NCI-H526 treated with DMSO at 0.1 percent for 48 hours (cell line): ENCODE data around the gene NDUFAF8.

Experiments used
- DNase-seq: peaks from one replicate; lab custom pipeline; 2025; lab: John Stamatoyannopoulos, UW

Gene NDUFAF8

GRCh38 chr17:81277421-81277820 lies 38.3 kb downstream of the NDUFAF8 start:
- DNase-seq, result no peak

GRCh38 chr17:81277946-81278693 lies 39.0 kb downstream of the NDUFAF8 start:
- no peak for DNase-seq

DNA sequence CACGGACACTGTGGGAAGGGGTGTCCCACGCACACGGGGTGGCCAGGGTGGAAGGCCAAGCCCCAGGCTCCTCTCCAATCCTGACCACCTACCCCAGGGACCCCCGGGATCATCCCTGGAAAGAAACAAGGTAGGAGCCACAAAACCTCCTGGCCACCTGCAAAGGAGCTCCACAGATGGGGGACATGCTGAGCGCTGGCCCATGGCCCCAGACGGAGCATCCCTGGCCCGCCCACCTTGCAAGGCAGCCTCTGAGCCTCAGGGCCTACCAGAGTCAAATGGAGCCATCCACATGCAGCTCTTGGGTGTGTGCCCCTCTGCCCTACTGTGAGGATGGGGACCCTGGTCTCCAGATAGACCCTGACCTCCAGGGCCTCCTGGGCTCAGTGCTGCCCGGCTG lies 39.7 kb downstream of the NDUFAF8 start:
- DNase-seq, result no peak

- DNase-seq, result no peak
Observed at GRCh38 chr17:81279278-81280275, 40.5 kb downstream of the NDUFAF8 start.

GRCh38 chr17:81280571-81280970 lies 41.5 kb downstream of the NDUFAF8 start:
- no peak for DNase-seq

GRCh38 chr17:81282141-81282540 lies 43.0 kb downstream of the NDUFAF8 start:
- DNase-seq, result no peak

DNA sequence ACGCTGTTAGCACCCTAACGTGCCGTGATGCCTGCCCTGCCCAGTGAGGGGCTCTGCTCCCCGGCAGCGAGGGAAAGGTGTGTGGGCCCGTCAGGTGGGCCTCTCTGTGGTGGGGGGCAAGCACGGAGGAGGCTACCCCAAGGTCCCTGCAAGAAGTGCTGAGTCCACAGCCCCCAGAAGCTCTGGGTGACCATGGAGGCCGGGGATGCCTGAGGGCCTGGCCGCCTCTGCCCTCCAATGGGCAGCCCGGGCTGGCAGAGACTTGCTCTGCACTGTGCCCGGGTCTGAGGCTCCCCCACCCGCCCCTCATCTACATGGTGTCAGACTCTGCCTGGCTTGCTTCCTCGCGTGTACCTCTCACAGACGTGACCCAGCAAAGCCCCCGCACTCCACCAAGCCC lies 43.8 kb downstream of the NDUFAF8 start:
- no peak for DNase-seq

DNA sequence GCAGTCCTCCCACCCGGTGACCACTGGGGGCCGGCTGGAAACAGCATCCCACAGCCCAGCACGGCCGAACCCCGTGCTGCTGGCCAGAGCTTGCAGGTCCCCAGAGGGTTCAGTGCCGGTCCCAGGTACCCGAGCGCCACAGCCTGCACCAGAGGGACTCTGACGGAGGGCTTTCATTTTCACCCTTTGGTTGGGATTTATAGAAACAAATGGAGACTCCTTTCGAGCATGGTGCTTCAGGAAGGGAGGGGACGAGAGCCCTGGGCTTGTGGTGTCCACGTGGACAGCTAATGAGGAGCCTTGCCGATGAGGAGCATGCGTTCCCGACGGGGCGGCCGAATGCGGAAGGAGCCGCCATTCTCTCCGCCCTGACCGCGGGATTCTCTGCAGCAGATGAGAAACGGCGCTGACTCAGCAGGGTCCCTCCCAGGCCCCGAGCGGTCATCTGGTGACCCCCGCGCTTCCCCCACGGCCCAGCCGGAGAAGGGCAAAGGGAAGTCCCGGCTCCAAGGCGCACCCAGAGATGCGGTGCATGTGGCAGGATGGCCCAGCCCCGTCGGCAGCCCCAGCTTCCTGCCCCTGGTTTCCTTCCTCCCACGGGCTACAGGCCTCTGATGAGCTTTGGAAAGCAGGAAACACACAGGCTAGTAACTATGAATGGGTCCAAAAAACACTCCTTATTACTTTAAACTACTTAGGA lies 46.2 kb downstream of the NDUFAF8 start:
- DNase-seq, result no peak

GRCh38 chr17:81285894-81286293 lies 46.8 kb downstream of the NDUFAF8 start:
- DNase-seq, result no peak

GRCh38 chr17:81286491-81287145 lies 47.5 kb downstream of the NDUFAF8 start:
- no peak for DNase-seq

DNA sequence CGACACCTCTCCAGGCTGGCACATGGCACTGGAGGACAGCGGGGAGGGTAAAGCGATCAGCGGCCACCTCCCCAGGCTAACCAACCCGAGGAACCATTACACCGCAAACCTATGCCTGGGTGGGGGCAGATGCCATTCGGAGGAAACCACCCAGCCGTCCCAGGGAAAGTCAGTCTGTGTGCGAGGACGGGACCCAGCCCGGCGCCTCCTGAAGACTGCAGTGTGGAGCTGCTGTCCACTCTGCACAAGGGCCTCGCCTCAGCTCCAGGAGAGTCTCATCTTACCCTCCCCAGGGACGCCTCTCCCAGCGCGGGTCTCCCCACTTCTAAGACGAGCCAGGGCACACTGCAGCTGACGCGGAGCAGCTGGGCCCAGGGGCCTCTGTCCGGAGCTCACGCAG lies 48.0 kb downstream of the NDUFAF8 start:
- no peak for DNase-seq

GRCh38 chr17:81287741-81288430 lies 48.8 kb downstream of the NDUFAF8 start:
- DNase-seq, result no peak

- DNase-seq, result no peak
Observed at GRCh38 chr17:81288715-81289114, 49.6 kb downstream of the NDUFAF8 start.

DNA sequence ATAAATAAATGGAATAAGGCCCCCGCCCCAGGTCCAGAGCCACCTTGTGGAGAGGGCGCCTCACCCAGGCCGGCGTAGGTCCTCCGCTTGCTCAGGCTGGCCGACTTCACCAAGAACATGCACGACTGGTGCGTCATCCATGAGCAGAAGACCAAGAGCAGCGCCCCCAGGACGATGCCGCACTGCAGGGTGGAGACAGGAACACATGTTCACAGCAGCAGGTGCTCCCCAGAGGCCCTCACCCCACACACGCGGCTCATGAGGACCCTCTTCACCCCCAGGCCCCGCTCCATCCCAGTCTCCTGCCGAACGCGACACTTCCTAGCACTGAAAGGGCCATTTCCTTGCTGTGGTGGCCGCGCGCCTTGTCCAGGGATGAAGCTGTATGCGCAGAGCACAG lies 50.5 kb downstream of the NDUFAF8 start:
- no peak for DNase-seq

- no peak for DNase-seq
Observed at GRCh38 chr17:81290230-81290629, 51.1 kb downstream of the NDUFAF8 start.
